ENCODE data around the gene PHC2.

DNA sequence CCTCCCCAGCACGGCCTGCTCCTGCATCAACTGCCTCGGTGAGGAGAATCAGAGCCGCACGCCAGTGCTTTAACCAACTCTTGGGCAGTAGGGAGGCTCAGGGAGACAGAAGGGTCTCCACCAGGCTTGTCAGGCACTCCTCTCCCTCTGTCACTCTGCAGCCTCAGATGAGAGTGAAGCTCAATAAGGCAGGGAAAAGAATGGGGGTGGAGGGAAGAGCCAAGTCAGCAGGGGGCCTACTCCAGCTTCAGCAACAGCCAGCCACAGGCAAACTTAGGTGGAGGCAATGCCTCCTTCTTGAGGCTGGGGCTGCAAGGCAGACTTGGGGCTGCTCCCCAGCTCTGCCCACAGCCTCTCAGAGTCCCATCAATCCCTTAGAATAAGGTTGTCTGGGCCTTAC is 58.2 kb downstream of the PHC2 start:
- TF ChIP-seq, protein P1, sequence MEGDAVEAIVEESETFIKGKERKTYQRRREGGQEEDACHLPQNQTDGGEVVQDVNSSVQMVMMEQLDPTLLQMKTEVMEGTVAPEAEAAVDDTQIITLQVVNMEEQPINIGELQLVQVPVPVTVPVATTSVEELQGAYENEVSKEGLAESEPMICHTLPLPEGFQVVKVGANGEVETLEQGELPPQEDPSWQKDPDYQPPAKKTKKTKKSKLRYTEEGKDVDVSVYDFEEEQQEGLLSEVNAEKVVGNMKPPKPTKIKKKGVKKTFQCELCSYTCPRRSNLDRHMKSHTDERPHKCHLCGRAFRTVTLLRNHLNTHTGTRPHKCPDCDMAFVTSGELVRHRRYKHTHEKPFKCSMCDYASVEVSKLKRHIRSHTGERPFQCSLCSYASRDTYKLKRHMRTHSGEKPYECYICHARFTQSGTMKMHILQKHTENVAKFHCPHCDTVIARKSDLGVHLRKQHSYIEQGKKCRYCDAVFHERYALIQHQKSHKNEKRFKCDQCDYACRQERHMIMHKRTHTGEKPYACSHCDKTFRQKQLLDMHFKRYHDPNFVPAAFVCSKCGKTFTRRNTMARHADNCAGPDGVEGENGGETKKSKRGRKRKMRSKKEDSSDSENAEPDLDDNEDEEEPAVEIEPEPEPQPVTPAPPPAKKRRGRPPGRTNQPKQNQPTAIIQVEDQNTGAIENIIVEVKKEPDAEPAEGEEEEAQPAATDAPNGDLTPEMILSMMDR (IDR thresholded peaks at IDR 0.05): no peak
- no peak for TF ChIP-seq POLR2A (IDR thresholded peaks at IDR 0.05)
